G401 (cell line): ENCODE measurements around the gene ABCC4. TPM values are rescaled to one million over a fixed set of nuclear protein-coding genes. Genes with fewer than 3 reads are reported as not detected.

Experiments used
- DNase-seq: peaks from one replicate; pipeline ENCODE4 v3.0.0-alpha.2; 2015; ENCODE audit warnings: low spot score
- in situ Hi-C: cut with HindIII; loops from 2 replicates; pipeline ENCODE4 v1.10.0; 2016; ENCODE audit warnings: low sequenced_read_pairs, mixed read lengths
- total RNA-seq: library from RNA; depleted of rRNA; stranded (reverse); fragments of >200 nt; shearing (Covaris generic); gene quantifications from 2 replicates; pipeline ENCODE4 v1.2.3, GENCODE V29; 2014

Gene ABCC4
- total RNA-seq, 1 experiment from 2014 or later = 12.9 TPM

DNA sequence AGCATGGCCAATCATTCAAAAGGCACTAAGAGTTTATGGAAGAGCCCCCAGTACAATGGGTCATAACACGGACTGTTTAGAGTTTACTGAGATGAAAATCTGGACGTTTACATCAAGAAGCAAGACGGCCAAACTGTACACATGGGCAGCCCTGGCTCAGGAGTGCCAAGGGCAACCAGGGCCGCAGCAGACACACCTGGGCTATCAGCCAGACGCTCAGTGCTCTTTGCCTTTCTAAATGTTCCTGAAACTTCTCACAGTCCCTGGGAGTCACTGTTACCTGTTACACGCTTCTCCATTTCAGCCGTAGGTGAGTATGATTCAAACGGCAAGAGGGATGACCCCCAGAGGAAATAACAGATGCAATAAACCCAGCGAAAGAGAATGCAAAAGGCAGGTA lies 64.5 kb downstream of the ABCC4 start:
- DNase-seq = no peak
- in situ Hi-C loops = no loop called here

DNA sequence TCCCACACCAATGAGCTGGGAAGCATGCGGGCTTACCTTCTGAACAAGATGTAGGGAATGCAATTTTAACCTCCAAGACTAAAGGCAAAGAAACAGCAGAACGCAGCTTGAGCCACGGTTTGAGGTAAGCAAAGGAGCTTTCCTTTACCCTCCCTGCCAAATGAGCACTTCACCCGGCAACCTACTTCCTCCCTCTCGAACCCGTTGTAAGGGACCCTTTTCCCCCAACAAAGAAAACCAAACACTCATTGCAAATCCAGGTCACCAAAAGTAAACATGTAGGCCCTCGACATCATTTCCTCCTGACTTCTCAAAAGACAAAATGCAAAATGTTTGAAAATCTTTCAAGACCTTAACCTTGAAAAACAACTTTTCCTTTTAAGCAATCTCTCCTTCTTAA lies 65.3 kb downstream of the ABCC4 start:
- in situ Hi-C loops = no loop called here
- no peak for DNase-seq

DNA sequence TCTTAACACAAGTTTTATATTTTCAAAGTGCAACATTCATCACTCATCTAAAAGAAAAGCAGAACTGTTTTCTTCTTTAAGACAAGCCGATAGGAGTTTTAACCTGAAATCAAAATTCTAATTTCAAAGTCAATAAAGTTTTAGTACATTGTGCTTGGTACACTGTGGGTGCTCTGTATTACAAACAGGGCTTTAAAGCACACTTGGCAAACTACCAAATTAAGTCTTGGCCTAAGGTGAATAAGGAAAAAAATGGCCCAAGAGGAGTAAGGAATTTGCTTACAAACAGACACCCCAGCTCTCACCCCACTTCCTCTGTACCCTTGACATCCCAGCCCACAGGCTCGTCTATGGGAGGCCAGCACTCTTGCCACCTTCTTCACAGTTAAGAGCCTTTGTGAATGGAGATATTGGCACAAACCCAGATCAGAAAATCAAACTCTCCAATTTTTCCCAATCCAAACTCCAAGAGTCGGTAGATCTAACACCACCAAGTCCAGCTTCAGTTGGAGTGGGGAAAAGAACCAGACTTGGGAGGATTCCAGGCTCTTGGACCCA lies 66.0 kb downstream of the ABCC4 start:
- in situ Hi-C loops = no loop called here
- DNase-seq = no peak

DNA sequence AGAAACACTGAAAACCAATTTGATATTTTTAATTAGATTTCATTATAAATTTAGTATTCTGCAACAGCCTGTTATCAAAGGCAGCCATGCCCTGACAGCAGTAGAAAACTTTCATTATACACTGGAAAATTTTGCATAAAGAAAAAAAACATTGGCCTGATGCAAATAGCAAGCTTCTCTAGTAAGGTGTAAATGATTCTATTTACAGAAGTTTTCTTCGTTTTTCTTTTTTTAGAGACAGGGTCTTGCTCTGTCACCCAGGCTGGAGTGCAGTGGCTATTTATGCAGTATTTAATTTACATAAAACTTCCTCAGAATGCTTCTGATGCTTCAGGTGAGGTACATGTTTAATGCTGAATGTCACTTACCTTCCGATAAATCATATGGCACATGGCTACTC lies 67.0 kb downstream of the ABCC4 start:
- in situ Hi-C loops = no loop called here
- no peak for DNase-seq

DNA sequence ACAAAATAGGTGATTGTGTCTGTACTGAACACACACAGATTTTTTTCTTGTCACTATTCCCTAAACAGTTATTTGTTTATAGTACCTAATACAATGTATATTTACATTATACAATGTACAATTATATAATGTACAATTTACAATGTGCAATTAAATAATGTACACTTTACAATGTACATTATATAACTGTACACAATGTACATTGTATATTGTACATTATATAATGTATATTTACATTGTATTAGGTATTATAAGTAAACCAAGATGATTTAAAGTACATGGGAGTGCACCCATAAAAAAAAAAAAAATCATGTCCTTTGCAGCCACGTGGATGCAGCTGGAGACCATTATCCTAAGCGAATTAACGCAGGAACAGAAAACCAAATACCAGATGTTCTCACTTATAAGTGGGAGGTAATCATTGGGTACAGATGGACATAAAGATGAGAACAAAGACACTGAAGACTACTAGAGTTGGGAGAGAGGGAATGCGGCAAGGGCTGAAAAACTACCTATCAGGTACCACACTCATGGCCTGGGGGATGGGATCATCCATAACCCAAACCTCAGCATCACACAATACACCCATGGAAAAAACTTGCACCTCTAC lies 68.1 kb downstream of the ABCC4 start:
- no peak for DNase-seq
- in situ Hi-C loops = no loop called here

DNA sequence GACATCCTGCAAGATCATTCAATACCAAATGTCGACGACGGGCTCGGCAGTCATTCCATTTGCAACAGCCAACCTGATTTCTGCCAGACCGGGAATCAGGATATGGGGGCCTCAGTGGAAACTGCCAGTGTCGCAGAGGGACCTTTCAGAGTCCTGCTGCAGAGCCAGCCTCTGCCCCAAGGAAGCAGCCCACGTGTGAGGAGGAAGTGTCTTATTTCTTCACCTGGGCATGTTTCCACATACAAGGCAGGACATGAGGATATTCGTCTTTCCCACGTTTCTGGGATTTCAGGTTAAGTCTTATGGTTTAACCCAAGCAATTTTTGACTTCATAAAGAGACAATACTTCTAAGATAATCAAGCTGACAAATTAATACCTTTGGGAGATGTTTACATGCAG lies 69.9 kb downstream of the ABCC4 start:
- DNase-seq = no peak
- in situ Hi-C loops = no loop called here

DNA sequence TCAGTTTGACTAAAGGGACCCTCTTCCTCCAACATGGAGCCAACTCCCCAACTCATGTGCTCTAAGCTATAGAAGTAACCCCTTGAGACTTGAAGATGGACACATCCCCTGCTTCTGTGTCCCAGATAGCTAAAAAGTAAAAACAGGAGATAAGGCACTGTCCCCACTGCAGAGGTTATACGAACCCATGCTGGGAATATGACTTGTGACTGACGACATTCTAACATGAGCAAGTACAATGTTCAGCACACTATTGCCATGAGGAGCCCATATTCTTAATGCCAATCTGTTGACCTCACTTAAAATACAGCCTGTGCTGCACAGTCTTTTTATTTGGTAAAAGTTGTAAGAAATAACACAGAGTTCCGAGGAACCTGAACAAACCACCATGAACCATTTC lies 71.4 kb downstream of the ABCC4 start:
- in situ Hi-C loops = no loop called here
- no peak for DNase-seq

DNA sequence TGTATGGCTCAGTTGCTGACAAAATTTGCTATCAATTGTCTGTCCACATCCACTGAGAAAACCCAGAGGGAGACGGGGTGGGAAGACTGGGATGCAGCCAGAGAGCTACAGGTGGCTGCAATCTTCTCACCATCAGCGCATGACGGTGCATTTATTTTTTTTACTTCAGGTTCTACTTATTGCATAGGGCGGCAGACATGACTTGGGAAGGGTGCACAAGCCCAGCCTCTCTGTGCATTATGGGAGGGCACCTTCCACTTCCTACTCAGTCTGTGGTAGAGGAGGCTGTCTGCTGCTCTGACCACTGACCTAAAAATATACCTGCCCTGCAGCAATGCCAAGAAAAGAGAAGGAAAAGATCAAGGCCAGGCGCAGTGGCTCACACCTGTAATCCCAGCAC lies 73.1 kb downstream of the ABCC4 start:
- DNase-seq = no peak
- in situ Hi-C loops = no loop called here

DNA sequence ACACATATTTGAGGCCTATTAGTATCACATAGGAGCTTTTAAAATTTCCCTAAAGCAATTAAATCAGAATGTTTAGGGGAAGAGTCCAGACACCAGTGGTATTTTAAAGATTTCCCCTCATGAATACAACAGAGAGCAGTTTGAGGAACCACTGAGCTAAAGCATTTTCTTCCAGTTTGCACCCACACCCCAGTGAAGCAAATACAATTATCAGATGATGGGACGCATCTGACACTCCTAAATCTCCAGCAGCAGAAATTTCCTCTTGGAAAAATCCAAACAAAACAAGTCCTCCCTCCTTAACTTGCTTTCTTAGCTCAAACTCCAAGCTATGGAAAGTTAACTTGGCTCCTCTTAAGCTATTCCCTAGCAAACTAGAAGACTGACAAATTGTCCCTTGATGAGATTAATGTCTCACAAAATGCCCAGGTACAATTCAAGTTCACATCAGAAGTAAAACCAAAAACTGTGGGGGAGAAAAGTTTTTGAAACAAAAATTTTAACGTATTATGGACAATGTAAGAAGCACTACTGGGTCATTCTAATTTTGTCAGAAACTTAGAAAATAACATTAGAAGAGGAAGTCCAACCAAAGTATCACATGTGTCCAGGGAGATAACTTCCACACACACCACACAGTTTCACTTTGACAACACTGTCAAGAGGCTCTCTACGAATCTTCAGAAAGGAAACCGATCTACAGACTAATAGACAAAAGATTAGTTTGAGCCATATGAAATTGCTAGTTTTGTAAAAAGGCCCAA lies 74.1 kb downstream of the ABCC4 start:
- in situ Hi-C loops = no loop called here
- DNase-seq = no peak

DNA sequence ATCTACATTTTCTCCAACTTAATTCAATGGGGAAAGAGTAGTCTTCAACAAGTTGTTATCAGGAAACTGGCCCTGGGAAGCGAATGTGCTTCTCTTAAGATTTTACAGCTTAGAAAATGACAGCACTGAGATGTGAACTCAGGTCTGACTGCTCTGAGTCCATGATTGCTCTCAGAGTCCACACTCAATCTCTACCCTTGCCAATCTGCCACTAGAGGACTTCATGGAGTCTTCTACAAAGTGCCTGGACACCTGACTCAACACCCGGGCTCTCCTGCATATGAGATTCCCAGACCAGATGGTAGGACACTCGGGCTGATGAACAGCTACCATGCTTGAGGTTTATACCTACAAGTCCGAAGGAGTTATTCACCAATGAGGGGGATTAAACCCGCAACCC lies 74.8 kb downstream of the ABCC4 start:
- in situ Hi-C loops = no loop called here
- DNase-seq = no peak

DNA sequence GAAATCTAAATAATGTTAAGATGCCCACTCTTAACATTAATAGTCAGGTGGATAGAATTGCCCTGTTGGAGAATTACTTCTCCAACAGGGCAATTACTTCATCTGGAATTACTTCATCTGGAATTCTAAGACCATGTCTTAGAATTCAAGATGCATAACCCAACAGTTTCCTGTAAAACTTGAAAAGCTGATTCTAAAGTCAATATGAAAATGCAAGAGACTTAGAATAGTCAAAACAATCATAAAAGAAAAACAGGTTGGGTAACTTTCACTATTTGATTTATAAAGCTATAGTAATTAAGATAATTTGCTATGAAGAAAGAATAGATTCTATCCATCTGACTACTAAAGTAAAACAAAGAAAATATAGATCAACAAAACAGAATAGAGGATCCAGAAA lies 75.2 kb downstream of the ABCC4 start:
- in situ Hi-C loops = no loop called here
- DNase-seq = no peak

DNA sequence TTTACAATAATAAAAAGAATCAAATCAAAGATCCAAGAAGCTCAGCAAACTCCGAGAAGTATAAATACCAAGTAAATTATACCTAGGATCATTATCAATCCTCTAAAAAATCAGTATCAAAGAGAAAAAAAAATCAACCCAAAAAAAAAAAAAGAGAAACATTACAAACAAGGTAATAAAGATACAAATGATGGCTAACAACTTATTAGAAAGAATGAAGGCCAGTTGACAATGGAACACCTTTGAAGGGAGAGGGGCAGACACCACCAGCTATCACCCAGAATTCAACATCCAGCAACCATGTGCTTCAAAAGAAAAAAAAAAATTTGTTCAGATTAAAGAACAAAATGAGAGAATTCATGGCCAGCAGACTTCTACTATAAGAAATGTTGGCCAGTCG lies 77.2 kb downstream of the ABCC4 start:
- no peak for DNase-seq
- in situ Hi-C loops = no loop called here

DNA sequence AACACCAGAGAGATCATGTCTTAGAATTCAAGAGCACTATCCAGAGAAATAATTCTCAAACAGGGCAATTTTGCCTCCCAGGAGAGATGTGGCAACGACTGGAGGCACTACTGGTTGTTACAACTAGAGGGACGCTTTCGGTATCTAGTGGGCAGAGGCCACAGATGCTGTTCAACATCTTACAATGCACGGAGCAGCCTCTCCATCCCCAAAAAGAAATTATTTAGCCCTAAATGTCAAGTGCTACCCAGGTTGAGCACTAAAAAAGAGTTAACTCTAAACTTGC lies 78.6 kb downstream of the ABCC4 start:
- no peak for DNase-seq
- in situ Hi-C loops = no loop called here

DNA sequence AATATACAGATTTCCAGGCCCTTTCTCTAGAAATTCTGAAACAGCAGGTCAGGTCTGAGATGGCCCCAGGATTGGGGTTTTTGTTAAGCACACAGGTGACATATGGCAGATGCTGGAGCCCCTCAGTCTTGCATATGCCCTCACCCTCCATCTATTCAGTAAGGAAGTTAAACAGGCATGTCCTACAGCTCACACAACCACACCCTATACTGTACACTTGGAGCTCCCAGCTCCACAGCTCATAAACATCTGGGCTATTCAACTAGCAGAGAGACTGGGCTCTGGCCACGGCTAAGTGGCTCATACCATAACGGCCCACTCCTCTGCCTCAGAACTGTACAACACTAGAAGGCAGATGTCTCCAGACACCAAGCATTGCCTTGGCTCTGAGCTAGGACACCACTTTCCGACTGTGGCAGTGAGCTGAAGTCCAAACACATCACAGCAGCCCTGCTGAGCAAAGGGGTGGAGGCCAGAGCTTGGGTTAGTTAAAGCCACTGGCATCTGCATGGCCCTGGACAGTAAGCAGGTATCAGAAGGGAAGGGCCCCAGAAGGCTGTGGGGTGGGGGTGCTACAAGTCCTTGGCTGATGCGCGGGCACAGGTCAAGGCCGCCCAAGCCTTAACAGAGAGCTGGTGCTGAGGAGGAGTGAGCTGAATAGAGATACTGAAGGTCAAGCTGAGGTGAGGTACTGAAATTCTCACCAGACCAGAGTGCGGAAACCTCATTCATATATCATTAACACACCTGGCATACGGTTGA lies 79.1 kb downstream of the ABCC4 start:
- DNase-seq = no peak
- in situ Hi-C loops = no loop called here

DNA sequence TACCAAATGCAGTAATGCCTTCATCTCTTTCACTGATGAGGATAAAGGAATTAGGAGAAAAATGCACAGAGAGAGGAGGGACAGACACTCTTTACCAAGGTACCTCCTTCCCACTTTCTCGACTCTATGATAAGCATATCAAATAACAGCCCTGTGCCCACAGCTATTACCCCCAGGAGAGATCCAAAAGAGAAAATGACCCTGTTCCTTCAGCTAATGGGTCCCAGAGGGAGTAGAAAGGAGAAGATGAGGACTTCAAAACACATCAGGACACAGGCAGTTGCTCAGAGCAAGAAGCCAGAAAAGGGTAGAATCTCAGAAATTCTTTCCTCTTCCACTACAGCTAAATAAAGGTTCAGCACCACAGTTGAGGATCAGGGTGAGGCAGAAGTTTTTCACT lies 80.6 kb downstream of the ABCC4 start:
- no peak for DNase-seq
- in situ Hi-C loops = no loop called here

DNA sequence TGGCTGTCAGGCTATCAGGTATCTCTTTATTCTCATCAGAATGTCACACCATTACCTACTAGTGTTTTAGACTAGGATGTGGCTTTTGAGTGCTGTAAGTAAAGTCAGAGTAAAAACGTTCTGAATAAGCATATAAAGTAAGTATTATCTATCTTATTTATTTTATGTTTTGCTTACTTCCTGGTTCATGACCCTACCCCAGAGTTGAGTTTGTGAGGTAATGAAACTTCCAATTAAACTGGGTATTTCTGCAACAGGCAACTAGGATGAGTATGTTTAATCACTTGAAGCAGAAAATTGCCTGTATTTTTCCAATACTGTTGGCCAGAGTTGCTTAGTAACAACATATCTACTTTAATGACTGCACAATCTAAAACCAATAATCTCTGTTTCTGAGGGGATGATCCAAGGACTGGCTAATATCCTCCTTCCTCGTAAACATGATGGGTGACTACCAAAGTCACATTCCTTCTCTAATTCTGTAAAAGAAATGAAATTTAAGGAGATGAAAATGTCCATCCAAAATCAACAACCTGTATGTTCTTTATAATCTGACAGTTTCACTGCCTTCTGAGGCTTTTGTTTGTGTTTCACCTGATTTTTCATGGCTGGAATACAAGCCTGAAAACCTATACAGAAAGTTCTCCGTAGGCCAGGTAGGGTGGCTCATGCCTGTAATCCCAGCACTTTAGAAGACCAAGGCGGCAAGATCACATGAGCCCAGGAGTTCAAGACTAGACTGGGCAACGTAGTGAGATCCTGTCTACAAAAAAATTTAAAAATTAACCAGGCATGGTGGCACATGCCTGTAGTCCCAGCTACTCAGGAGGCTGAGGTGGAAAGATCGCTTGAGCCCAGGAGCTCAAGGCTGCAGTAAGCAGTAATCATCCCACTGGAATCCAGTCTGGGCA lies 83.1 kb downstream of the ABCC4 start:
- in situ Hi-C loops = no loop called here
- no peak for DNase-seq

DNA sequence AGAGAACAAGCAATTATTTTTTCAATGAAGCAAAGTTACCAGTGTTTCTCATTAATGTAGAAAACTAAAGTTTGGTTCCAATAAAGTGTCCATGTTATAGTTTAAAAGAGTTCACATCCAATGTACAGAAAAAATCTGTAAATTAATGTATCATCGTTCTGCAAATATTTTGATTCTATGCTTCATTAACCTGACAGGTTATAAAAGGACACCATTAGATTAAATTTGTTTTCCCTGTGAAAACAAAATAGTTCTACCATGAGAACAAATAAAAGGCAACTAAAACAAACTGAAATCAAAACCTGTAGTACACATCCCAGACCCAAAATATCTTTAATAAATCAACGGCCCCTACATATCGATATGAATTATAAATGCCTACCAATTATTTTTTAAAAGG lies 85.1 kb downstream of the ABCC4 start:
- in situ Hi-C loops = no loop called here
- no peak for DNase-seq

DNA sequence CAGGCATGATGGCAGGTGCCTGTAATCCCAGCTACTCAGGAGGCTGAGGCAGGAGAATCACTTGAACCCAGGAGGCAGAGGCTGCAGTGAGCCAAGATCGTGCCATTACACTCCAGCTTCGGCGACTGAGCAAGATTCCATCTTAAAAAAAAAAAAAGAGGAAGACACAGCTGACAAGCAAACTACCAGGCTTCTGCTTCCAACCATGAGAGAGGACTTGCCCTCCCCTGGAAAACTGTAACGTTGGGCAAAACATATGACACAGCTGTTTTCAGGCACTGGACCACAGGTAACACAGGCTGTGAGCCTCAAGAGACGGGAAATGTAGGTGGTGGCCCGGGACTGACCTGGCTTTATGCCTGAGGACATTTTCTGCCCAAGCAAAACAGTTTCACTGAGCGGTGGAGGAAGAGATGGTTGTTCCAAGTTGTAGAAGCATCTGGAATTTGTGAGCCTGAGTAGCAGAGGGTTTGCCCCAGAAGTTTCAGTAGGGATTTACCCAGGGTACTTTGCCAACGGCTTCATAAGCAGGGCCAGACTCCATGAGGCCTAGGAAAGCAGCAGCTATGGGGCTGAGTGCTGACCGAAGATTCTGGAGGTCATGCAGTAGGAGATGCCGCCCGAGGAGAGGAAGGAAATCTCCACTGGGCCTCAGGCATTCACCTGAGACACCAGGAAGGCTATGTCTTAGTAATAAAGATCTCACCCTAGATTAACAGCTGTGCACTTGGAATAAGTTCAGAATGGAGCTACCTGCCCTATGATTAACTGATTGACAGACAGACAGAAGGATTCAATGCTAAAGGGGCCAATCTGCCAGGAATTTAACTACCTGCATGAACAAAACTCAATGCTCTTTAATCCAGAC lies 88.0 kb downstream of the ABCC4 start:
- DNase-seq = no peak
- in situ Hi-C loops = no loop called here

DNA sequence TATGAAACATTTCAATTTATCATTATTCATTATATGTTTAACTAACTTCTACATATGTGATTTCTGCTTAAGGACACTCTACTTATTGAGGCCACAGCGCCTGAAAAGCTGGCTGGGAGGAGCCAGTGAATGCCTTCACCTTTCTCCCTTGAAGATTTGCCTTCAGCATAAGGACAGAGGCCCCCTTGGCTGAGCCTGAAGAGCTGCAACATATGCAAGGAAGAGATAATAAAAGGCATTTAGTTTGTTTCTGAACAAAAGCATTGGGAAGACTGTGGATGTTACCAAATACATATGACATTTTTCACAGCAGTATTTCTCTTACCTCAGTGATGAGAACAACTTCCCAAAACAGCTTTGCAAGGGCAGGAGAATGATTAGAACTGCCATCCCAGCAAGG lies 92.1 kb downstream of the ABCC4 start:
- in situ Hi-C loops = no loop called here
- no peak for DNase-seq
